Activated CD8-positive, alpha-beta T cell treated with anti-CD3 and anti-CD28 coated beads for 36 hours (primary cell): ENCODE data around the gene JMJD8. TPM values are rescaled to one million over a fixed set of nuclear protein-coding genes. Genes with fewer than 3 reads are reported as not detected.

Experiments
- ATAC-seq: fragments of 200-7000 bp; cut with Tn5 transposase; one replicate; pipeline ENCODE4 v1.10.0; 2021; ENCODE audit warnings: mild to moderate bottlenecking, moderate library complexity
- CTCF ChIA-PET: fragments of 350-600 bp; sonication (Branson Sonifier 250); formaldehyde crosslinking; loops from one replicate; lab custom pipeline; 2021; ENCODE audit warnings: antibody characterized with exemption; lab: Charles Lee
- POLR2A ChIA-PET: fragments of 350-600 bp; sonication (Branson Sonifier 250); formaldehyde crosslinking; loops from one replicate; lab custom pipeline; 2021; ENCODE audit warnings: antibody characterized with exemption; lab: Charles Lee
- DNase-seq: peaks from one replicate; pipeline ENCODE4 v3.0.0-alpha.2; 2020
- H3K27ac Mint-ChIP-seq: one replicate; pipeline ENCODE4 v1.8.0; 2021; ENCODE audit warnings: mild to moderate bottlenecking, mixed read lengths
- H3K27me3 Mint-ChIP-seq: one replicate; pipeline ENCODE4 v1.8.0; 2021; ENCODE audit warnings: mixed read lengths
- H3K36me3 Mint-ChIP-seq: one replicate; pipeline ENCODE4 v1.8.0; 2021; ENCODE audit warnings: low read depth, mixed read lengths
- H3K4me1 Mint-ChIP-seq: one replicate; pipeline ENCODE4 v1.8.0; 2021; ENCODE audit warnings: low read depth, mixed read lengths
- H3K4me3 Mint-ChIP-seq: one replicate; pipeline ENCODE4 v1.8.0; 2021; ENCODE audit warnings: mild to moderate bottlenecking, moderate library complexity, mixed read lengths
- H3K9me3 Mint-ChIP-seq: one replicate; pipeline ENCODE4 v1.8.0; 2021; ENCODE audit warnings: mixed read lengths
- intact Hi-C: fragments of 100-400 bp; cut with micrococcal nuclease; formaldehyde crosslinking; loops from one replicate; pipeline ENCODE4 v1.10.0; 2022
- total RNA-seq, 2 experiments: library from RNA; stranded (reverse); gene quantifications; one replicate each; pipeline ENCODE4 v1.2.3, GENCODE V29; 2021
- TF ChIP-seq, protein P1 (sequence below): fragments of 200-600 bp; IDR thresholded peaks from one replicate; pipeline ENCODE4 v1.8.0; 2022; ENCODE audit warnings: antibody characterized with exemption, mild to moderate bottlenecking

JMJD8 gene, protein sequence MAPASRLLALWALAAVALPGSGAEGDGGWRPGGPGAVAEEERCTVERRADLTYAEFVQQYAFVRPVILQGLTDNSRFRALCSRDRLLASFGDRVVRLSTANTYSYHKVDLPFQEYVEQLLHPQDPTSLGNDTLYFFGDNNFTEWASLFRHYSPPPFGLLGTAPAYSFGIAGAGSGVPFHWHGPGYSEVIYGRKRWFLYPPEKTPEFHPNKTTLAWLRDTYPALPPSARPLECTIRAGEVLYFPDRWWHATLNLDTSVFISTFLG
- 10 to 100 TPM; 26.2 to 28.7 TPM for total RNA-seq

DNA sequence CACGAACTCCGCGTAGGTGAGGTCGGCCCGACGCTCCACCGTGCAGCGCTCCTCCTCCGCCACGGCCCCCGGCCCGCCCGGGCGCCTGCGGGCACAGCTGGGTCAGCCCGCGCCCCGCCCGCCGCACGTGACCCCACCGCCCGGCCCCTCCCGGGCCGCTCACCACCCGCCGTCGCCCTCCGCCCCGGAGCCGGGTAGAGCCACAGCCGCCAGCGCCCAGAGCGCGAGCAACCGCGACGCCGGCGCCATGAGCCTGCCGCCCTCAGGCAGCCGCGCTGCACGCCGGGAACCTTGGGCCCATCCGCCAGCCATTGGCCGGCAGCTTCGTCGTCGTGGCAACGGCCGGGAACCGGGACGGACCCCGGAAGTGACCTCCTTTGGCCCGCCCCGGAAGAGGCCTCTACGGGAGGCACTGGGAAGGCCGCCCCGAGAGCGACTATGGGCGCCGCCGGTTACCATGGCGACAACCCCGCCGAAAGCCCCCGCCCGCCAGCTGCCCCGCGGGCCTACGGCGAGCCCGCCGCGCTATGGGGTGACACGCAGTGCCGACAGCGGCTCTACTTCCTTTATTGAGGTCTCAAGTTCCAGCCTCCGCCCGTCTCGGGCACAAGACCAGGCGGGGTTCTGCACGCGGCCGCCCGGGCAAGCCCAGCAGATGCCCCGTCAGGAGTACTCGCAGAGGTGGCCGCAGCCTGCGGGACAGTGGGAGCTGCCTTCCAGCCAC lies at the start of gene JMJD8:
Gene JMJD8 (minus strand): TSS at position 264 of the 724 bp plus-strand sequence. CDS start 15 bp downstream, at position 249.
- Mint-ChIP-seq H3K9me3 (no peaks in the 10 kb centered on the region), H3K4me3 (peak within 1 kb of the TSS; percentile 83), H3K27ac (peak within 1 kb of the TSS; percentile 68), H3K4me1 (peaks cover 52% of the 10 kb centered on the region), H3K27me3 (no peaks in the 10 kb centered on the region), H3K36me3 (peaks cover 26% of the 10 kb centered on the region)
- POLR2A ChIA-PET: interaction anchor here (0.6 to 1.7 kb wide), 10 partner anchors 9 to 158 kb away, joined by 3 to 8 read pairs (median 3); partner anchors contain the start of genes METTL26, RHBDL1 and WDR90
- CTCF ChIA-PET: interaction anchor here (1.0 kb wide), 1 partner anchor 32 kb away, joined by 3 read pairs; no protein-coding TSS in a partner anchor
- ATAC-seq (peak; percentile 73), DNase-seq (peak; percentile 98)
- TF ChIP-seq, protein P1, sequence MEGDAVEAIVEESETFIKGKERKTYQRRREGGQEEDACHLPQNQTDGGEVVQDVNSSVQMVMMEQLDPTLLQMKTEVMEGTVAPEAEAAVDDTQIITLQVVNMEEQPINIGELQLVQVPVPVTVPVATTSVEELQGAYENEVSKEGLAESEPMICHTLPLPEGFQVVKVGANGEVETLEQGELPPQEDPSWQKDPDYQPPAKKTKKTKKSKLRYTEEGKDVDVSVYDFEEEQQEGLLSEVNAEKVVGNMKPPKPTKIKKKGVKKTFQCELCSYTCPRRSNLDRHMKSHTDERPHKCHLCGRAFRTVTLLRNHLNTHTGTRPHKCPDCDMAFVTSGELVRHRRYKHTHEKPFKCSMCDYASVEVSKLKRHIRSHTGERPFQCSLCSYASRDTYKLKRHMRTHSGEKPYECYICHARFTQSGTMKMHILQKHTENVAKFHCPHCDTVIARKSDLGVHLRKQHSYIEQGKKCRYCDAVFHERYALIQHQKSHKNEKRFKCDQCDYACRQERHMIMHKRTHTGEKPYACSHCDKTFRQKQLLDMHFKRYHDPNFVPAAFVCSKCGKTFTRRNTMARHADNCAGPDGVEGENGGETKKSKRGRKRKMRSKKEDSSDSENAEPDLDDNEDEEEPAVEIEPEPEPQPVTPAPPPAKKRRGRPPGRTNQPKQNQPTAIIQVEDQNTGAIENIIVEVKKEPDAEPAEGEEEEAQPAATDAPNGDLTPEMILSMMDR: no peak
- intact Hi-C loops: no loop called here

DNA sequence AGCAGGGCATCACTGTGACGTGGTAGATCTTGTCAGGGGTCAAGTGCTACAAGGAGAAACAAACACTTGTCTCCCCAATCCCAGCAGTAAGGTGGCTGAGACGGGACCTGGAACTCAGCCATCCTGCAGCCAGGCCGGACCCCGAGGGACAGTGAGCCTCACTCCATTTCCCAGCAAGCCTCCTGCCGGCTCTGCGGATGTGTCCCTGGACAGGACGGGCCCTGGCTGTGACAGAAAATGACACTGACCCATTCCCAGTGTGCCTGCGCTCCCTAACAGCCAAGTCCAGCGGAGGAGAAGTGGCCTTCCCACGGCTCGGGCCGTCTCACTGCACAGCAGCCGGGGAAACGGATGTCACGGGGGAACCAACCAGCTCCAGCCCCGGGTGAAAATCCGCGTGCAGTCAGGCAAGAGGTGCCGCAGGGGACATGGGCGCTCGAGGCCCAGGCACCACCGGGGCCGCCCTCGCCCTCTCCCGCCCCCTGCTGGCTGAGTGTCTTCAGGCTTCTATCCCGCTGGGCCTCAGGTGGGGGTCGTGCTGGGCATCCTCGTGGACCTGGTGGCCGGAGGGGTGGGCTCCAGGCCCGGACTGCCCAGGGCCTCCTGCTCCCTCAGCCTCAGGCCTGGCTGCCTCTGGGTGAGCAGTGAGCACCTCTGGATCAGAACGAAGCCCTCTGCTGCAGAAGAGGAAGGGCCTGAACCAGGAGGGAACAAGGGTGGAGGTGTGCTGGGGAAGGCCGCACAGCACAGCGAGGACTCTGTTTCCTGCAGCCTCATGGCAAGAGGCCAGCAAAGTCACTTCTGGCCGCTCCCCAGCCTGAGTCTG lies 49.5 kb upstream of the JMJD8 start:
- ChIA-PET POLR2A (interaction anchor here (1.2 to 9.3 kb wide), 3 partner anchors 11 to 51 kb away, joined by 3 to 84 read pairs (median 4); partner anchors contain the start of genes ANTKMT and CCDC78), CTCF (interaction anchor here (0.9 to 19.6 kb wide), 5 partner anchors 12 to 56 kb away, joined by 3 to 207 read pairs (median 4); partner anchors contain the start of genes ANTKMT and METRN)
- intact Hi-C loops: no loop called here
- peaks cover 7% of the 10 kb centered on the region for H3K36me3 Mint-ChIP-seq
- no peaks in the 10 kb centered on the region for H3K9me3 Mint-ChIP-seq
- DNase-seq (peak; percentile 61), ATAC-seq (no peak)
- H3K27me3 Mint-ChIP-seq: no peaks in the 10 kb centered on the region
- no peak overlapping the region for H3K4me3 Mint-ChIP-seq
- H3K27ac Mint-ChIP-seq: no peak overlapping the region
- peaks cover 21% of the 10 kb centered on the region for H3K4me1 Mint-ChIP-seq
- TF ChIP-seq, protein P1: peak; percentile 78

DNA sequence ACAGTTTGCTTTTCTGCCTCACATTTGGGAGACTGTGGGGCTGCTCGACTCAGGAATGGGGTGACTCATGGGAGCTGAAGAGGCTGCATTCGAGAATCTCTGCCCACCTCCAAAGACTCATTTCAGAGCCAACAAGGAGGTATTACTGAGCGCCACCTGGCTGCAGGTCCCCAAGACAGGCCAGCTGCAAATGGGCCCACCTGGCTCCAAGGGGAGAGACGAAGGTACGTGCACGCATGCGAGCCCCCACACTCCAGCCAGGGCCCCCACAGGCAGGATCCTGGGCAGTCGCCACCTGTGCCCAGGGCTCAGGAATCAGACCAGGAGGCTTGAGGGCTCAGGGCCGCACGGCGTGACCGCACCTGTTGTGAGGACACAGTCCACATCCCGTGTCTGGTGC lies 48.8 kb upstream of the JMJD8 start:
- intact Hi-C loops: no loop called here
- TF ChIP-seq, protein P1: no peak
- Mint-ChIP-seq H3K4me3 (no peak overlapping the region), H3K36me3 (peaks cover 5% of the 10 kb centered on the region), H3K9me3 (no peaks in the 10 kb centered on the region), H3K27me3 (no peaks in the 10 kb centered on the region), H3K27ac (no peak overlapping the region), H3K4me1 (peaks cover 21% of the 10 kb centered on the region)
- ChIA-PET POLR2A (interaction anchor here (1.2 to 1.3 kb wide), 2 partner anchors 17 to 52 kb away, joined by 3 to 4 read pairs; no protein-coding TSS in a partner anchor), CTCF (interaction anchor here (0.9 to 19.6 kb wide), 6 partner anchors 11 to 56 kb away, joined by 3 to 207 read pairs (median 6); partner anchors contain the start of genes ANTKMT and METRN)
- DNase-seq: peak; percentile 33
- no peak for ATAC-seq

DNA sequence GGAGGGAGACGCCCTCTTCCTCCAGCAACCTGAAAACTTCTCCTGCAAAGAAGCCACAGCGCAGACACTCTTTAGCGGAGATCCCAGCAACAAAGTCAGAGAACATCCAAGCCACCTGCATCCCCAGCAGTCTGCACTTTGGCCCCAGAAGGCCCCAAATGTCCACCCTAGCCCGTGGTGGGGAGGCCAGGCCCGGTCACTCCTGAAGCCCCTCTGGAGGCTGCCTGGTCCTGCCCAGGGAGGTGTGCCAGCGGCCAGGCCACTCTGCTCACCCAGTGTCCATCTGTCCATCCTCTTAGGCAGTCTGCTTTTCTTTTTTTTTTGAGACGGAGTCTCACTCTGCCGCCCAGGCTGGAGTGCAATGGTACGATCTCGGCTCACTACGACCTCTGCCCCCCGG lies 48.2 kb upstream of the JMJD8 start:
- Mint-ChIP-seq H3K36me3 (peaks cover 4% of the 10 kb centered on the region), H3K9me3 (no peaks in the 10 kb centered on the region), H3K27me3 (no peaks in the 10 kb centered on the region), H3K4me3 (no peak overlapping the region), H3K27ac (no peak overlapping the region), H3K4me1 (peaks cover 19% of the 10 kb centered on the region)
- DNase-seq: no peak
- POLR2A ChIA-PET: interaction anchor here (1.2 kb wide), 1 partner anchor 17 kb away, joined by 3 read pairs; no protein-coding TSS in a partner anchor
- ATAC-seq: no peak
- TF ChIP-seq, protein P1: no peak
- intact Hi-C loops: no loop called here
- CTCF ChIA-PET: interaction anchor here (1.3 to 19.6 kb wide), 5 partner anchors 8 to 52 kb away, joined by 3 to 207 read pairs (median 8); partner anchors contain the start of genes ANTKMT, CIAO3 and METRN
